Stimulated activated CD8-positive, alpha-beta memory T cell treated with anti-CD3 and anti-CD28 coated beads, Interleukin-12 subunit alpha, Interleukin-12 subunit beta, amount 100 ng/mL, for 24 hours (primary cell): Measurements from ENCODE around the gene FA2H.
"Not testable (repeated sequence)": the region's sequence is repeated elsewhere in the genome, so short reads cannot be mapped to it uniquely, and the experiment has no call there.

Experiments used
- DNase-seq: peaks from one replicate; pipeline ENCODE4 v3.0.0-alpha.2; 2020; ENCODE audit errors: extremely low read depth

Gene FA2H, protein sequence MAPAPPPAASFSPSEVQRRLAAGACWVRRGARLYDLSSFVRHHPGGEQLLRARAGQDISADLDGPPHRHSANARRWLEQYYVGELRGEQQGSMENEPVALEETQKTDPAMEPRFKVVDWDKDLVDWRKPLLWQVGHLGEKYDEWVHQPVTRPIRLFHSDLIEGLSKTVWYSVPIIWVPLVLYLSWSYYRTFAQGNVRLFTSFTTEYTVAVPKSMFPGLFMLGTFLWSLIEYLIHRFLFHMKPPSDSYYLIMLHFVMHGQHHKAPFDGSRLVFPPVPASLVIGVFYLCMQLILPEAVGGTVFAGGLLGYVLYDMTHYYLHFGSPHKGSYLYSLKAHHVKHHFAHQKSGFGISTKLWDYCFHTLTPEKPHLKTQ

DNA sequence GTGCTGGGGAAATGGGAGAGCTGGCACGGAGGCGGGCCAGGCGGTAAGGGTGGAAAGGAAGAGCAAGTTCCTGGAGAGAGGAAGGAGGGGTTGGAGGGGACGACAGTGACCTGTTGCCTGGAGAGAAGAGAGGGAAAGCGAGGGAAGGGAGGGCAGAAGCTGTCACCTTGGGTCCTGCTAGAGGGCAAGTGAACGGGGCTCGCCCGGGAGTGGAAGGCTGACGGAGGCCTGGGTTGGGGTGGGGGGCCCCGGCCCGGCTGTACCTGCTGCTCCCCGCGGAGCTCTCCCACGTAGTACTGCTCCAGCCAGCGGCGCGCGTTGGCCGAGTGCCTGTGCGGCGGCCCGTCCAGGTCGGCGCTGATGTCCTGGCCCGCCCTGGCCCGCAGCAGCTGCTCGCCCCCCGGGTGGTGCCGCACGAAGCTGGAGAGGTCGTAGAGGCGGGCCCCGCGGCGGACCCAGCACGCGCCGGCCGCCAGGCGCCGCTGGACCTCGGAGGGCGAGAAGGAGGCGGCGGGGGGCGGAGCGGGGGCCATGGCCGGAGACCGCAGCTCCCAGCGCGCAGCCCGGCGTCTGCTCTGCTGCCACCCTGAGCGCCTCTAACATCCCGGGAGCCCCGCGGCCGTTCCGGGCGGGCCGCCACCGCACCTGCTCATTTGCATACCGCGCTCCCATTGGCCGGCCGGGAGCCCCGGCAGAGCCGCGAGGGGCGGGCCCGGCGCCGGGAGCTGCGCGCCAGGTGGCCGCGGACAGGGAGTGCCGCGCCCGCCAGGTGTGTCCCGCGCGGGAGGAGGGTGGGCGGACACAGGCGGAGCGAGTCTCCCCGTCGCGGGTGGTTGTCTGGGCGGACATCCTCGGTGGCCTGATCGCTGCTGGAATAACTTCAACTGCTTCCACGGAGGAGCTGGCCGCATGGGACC lies at the start of gene FA2H:
Gene FA2H (minus strand): TSS at position 598 of the 917 bp plus-strand sequence. CDS start 65 bp downstream, at position 533.
- peak; percentile 27 for DNase-seq

DNA sequence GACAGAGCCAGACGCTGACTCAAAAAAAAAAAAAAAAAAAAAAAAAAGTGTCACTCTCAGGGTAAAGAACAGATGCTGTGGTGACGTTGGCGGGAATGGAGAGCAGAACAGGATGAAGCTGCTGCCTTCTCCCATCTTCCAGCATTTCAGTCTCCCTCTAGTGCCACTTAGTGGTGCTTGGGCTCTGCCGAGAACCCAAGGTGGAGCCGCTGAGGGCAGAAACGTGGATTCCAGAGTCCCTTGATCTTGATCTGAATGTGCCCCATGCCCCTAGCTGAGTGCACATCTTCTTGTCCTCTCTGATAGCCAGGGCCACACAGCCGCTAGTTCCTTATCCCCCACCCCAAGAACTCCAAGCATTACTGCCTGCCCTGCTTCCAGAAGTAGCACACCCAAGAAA lies 43.2 kb upstream of the FA2H start:
- no peak for DNase-seq

DNA sequence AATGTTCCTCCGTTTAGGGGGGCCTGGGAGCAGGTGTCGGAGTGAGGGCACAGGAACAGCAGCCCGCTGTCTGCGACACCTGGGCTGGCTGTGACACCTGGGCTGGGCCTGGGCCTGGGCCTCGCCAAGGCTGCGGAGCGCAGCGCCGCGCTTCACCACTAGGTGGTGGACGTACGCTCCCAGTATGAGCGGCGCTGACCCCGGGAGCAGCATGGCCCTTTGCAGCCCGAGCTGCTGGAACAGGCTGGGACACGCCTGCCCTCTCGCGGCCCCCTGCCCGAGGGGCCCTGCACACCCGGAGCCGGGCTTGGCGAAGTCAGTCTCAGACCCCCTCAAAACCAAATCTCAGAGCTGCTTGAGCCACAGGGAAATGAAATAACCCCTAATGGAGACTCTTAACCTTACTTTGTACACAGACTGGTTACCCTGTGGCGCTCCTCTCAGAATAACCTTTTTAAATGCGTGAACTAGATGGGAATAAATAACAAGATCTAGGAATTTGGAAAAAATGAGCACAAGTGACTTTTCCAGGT lies 38.6 kb upstream of the FA2H start:
- peak; percentile 36 for DNase-seq

DNA sequence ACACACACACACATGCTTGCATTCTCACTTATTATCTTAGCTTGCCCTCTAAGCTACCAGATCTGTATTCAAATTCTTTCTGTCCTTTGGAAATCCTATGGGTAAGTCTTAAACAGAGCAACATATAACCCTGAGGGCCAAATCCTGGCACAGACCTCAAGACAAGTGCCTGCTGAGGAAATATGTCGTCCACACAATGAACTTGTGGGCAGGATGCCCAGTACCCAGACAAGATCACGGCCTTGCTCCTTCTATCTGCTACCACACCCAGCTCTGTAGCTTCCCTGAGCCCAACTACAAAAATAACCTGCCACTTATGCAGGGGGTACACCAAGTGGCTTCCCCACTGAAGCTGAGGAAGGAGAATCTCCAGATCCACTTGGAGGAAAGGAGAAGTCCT lies 37.3 kb upstream of the FA2H start:
- no peak for DNase-seq

DNA sequence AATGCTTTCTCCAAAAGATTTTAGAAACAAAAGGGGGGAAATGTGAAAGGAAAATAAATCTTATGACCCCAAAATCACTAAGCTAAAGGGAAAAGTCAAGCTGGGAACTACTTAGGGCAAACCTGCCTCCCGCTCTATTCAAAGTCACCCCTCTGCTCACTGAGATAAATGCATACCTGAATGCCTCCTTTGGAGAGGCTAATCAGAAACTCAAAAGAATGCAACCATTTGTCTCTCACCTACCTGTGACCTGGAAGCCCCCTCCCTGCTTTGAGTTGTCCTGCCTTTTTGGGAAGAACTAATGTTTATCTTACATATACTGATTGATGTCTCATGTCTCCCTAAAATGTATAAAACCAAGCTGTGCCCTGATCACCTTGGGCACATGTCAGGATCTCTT lies 36.6 kb upstream of the FA2H start:
- not testable (repeated sequence) for DNase-seq

DNA sequence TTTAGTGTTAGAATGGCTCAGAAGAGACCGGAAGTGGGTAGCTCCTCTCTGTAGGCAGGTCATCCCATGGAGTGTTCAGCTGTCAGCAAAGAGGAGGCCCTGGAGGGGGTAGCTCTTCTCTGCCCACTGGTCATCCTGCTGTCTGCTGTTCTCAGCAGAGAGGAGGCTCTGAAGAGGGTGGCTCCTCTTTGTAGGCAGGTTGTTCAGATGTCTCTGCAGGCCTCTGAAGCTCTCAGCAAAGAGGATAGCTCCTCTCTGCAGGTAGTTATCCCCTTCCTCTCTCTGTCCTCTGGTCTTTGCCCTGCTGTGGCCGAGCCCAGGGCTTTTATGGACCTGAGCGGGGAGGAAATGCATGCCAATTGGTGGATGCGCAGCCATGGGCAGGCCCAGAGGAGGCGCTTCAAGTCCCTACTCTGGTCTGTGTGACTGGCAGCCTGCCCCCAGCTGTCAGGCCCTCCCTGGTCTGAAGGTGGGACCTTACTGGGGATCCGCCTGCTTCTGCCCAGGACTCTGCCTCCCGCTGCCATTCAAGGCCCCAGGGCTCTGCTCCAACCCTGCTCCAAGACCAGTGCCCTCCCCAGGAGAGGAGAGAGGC lies 32.5 kb upstream of the FA2H start:
- DNase-seq: no peak

DNA sequence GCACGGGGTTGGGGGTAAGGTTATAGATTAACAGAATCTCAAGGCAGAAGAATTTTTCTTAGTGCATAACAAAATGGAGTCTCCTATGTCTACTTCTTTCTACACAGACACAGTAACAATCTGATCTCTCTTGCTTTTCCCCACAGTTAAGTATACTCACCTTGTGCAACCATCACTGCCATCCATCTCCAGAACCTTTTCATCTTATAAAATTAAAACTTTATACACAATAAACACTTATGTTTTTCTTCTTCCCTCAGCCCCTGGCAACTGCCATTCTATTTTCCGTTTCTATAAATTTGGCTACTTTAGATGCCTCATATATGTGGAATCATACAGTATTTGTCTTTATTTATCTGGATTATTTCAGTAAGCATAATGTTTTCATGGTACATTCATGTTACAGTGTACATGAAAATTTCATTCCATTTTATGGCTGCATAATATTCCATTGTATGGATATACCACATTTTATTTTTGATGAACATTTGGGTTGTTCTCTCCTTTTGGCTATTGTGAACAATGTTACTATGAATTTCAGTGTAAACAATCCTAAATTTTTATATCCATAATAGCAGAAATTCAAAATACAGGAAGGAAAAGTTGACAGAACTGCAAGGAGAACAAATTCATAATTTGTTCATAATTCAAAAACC lies 25.7 kb upstream of the FA2H start:
- DNase-seq: no peak

DNA sequence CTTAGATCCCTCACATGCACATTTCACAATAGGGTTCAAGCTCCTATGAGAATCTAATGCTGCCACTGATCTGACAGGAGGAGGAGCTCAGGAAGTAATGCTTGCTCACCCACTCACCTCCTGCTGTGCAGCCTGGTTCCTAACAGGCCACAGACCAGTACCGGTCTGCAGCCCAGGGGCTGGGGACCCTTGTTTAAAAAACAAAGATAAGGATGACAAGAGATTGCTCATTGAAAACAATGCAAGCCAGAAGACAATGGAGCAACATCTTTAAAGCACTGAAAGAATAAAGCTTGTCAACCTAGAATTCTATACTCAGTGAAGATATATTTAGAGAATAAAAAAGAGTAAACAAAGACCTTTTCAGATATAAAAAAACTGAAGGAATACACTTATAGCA lies 22.8 kb upstream of the FA2H start:
- DNase-seq: no peak

DNA sequence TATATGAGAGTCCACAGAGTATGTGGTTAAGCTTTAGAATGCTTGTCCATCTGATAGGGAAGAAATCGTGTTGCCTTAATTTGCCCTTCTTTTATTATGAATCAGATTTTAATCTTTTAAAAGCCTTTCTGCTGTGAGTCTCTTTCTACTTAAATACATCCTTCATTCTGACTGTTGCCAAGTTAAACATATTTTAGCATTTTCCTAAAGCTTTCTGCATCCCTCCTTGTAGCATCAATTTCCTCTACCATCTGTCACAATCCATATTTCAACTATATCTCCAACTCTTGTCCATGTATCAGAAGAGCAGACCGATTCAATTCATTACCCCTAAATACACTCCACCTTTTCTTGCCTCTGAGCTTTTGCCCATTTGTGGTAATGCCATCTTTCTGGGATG lies 20.5 kb upstream of the FA2H start:
- no peak for DNase-seq

DNA sequence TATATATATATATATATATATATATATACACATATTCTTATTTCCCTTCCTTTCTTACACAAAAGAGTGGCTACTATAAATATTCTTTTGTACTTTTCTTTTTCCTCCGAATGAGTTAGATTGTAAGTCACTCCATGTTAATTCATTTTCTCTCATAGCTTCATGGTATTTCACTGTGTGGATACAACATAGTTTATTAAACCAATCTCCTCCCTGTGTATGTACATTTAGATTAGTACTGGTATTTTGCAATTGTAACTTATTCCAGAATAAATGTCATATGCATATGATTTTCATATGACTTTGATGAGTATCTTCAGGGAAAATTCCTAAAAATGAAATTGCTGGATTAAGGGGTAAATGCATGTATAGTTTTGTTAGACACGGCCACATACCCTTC lies 20.0 kb upstream of the FA2H start:
- no peak for DNase-seq

DNA sequence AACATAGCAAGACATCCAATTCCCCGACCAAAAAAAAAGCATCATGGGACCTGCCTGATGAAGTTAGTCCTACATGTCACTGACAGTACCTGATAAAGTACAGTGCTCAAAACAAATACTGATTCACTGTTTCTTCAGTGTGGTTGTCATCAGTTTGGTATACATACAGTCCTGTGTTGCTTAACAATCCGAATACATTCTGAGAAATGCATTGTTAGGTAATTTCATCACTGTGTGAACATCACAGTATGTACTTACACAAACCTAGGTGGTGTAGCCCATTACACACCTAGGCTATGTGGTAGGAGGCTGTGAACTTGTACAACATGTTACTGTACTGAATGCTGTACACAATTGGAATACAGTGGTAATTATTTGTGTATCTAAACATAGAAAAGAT lies 19.0 kb upstream of the FA2H start:
- no peak for DNase-seq

DNA sequence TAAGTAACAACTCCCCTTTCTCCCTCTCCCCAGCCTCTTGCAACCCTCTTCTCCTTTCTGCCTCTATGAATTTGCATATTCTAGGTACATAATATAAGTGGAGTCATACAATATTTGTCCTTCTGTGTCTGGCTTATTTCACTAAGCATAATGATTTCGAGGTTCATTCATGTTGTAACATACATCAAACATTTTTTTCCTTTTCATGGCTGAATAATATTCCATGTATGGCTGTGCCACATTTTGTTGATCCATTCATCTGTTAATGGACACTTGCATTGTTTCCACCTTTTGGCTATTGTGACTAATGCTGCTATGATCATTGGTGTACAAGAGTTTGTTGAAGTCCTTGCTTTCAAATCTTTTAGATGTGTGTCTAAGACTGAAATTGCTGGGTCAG lies 17.6 kb upstream of the FA2H start:
- DNase-seq: no peak

DNA sequence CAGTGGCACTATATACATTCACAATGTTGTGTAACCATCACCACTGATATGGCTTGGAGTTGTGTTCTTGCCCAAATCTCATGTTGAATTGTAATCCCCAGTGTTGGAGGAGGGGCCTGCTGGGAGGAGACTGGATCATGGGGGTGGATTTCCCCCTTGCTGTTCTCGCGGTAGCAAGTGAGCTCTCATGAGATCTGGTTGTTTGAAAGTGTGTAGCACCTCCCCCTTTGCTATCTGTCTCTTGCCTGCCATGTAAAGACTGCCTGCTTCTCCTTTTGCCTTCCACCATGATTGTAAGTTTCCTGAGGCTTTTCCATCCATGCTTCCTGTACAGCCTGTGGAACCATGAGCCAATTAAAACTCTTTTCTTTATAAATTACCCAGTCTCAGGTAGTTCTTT lies 17.1 kb upstream of the FA2H start:
- not testable (repeated sequence) for DNase-seq

DNA sequence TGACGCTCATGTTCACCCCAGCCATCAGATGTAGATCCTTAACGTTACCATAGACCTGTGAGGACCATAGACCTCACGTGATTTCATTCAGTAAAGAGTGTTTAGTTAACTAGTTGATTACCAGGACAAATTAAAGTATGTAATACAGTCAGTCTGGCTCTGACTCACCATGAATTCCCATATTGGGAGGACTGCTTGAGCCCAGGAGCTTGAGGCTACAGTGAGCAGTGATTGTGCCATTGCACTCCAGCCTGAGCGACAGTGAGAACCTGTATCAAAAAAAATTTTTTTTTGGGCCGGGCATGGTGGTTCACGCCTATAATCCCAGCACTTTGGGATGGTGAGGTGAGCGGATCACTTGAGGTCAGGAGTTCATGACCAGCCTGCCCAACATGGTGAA lies 13.5 kb upstream of the FA2H start:
- DNase-seq: no peak

DNA sequence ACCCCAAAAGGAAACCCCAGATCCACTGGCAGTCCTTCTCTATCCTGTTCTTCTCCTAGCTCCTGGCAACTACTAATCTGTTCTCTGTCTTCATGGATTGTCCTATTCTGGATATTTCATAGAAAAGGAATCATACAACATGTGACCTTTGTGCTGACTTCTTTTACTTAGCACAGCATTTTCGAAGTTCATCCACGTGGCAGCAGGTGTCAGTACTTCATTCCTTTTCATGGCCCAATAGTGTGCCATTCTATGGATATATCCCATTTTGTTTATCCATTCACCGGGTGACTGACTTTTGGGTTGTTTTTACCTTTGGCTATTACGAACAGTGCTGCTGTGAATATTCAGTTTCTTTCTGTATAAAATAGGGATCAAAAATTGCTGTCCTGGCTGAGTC lies 10.4 kb upstream of the FA2H start:
- no peak for DNase-seq

DNA sequence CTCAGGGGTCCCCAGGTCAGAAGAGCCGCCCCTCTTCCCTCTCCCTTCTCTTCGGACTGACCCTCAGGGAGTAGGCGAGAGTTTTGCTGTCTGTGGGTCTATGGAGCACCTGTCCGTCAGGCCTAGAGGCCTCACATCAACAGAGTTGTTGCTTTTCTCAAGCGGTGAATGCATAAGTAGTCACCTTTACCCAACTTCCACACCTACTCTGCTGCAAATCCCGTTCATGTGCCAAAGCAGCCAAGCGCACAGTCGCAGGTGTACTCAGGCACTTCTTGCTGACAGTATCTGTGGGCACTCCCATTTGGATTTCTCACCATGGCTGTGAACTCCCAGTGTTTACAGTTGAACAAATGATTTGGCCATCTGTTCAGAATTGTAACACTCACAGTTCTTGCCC lies 4.0 kb upstream of the FA2H start:
- no peak for DNase-seq

DNA sequence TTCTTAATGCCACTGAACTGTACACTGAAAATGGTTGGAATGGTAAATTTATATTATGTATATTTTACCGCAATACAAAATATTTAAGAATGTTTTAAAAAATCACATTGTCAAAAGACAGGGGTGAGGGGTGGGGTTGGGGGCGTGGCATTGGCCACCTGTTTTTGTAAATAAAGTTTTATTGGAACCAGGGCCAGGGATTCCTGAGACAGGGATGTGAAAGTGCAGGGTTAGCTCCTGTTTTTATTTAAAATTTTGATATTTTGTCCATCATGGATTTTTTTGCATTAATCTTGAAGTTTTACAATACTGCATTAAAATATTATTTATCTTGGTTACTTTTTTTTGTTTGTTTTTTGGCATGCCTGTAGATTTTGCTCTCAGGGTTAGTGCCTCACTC lies 2.3 kb upstream of the FA2H start:
- DNase-seq: no peak

DNA sequence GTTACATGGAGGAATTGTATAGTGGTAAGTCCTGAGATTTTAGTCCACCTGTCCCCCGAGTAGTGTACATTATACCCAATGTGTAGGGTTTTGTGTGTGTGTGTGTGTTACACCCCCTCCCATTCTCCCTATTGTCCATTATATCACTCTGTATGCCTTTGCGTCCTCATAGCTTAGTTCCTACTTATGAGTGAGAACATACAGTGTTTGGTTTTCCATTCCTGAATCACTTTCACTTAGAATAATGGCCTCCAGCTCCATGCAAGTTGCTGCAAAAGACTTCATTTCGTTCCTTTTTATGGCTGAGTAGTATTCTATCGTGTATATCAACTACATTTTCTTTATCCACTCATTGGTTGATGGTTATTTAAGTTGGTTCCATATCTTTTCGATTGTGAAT lies 635 bp upstream of the FA2H start:
- no peak for DNase-seq

DNA sequence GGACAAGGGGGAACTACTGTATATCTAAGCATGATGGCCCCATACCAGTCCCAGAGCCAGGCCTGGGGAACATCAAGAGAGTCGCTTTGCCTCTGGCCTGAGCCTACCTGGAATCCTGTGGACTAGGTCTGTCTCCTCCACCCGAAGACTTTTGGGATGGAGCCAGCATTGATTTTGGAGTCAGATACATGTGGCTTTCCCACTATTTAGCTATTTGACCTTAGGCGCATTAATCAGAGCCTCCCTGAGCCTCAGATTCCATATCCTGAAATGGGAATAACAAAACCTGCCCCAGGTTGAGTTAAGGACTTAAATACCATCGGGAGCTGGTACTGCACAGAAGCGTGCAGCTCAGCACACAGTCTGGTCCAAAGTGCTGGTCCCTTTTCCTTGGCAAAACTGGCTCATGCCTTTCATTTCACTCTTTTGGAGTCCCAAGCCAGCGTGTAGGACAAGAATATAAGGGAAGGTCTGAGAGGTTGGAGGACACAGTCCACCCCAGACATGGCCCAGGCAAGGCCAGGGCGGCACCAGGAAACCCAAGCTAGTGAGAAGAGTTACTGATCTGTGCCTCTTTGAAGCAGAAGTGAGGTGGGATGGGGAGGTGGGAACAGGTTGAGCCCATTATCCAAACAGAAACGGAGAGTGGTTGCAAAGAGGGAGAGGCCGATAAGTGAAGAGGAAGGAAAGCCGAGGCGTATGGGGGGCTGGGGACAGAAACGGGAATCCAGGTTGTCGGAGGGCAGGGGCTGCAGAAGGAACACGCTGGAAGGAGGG lies 986 bp downstream of the FA2H start:
- no peak for DNase-seq

DNA sequence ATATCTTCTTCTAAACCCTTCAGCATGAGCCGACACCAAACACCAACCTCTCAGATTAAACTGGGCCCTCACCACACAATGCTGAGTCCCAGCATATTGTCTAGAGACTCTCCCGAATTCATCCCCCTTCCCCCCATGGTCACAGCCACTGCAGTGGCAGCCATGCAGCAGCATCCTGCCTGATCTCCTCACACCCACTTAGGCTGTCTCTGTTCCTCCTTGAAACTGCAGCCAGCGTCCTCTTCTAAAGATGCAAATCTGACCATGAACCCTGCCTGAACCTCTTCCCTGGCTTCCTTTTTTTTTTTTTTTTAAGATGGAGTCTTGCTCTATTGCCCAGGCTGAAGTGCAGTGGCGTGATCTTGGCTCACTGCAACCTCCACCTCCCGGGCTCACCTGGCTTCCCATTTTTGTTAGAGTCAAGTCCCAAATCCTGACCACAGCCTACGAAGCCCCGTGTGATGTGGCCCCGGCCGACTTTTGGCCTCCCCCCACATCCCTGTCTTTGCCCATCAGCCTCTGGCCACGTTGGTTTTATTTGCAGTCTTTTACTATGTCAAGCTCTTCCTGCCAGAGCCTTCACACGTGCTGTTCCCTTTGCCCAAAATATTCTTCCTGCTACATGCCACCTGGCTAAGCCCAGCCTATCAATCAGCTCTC lies 2.8 kb downstream of the FA2H start:
- DNase-seq: no peak
